Left cardiac atrium (tissue), 4 donors: ENCODE measurements around the gene VWA7. TPM values are rescaled to one million over a fixed set of nuclear protein-coding genes. Genes with fewer than 3 reads are reported as not detected.

Experiments used
- ATAC-seq, 2 donors: fragments of 200-7000 bp; cut with Tn5 transposase; one replicate each; pipeline ENCODE4 v1.9.1; 2020; ENCODE audit warnings: mild to moderate bottlenecking in 2 of 2, moderate library complexity in 2 of 2
- DNase-seq: peaks from one replicate; pipeline ENCODE4 v3.0.0-alpha.2; 2020
- intact Hi-C, 2 donors: fragments of 100-400 bp; cut with DNase I; formaldehyde crosslinking; loops; one replicate each; pipeline versions ENCODE4 v1.14.1 to v1.15.1; 2022 to 2023
- total RNA-seq, 2 donors: library from RNA; stranded (reverse); fragmentation: NEBNext Ultra II Directional; extraction: Animal tissue kit (Norgen Biotek cat#: 25700); gene quantifications; one replicate each; pipeline ENCODE4 v1.2.1, GENCODE V29; 2021
- donor health status: DM: no; HTN: yes; CAD: no.
- donor health status: DM: no; HTN: yes; CAD: no; lungs with severe emphysema.
- donor health status: DM: yes; HTN: yes; CAD: no.
- donor health status: Dilated cardiomyopathy.

Gene VWA7
- total RNA-seq, 2 donors from 2014 or later = 4.8 to 6.2 TPM

- intact Hi-C loops = no loop called here
- peak; percentile 36 for DNase-seq
- peak in 1 of 2 donors; percentile 2 for ATAC-seq
These were observed 53.0 kb downstream of the VWA7 start for GRCh38 chr6:31723980-31724691.

GRCh38 chr6:31723245-31723979 lies 53.7 kb downstream of the VWA7 start, which contains the start of gene MPIG6B:
TSS of gene MPIG6B (plus strand) at chr6:31723373. CDS start at chr6:31723384, 11 bp downstream.
- no peak for DNase-seq
- no peak for ATAC-seq
- intact Hi-C loops = no loop called here

GRCh38 chr6:31722173-31722572 lies 55.0 kb downstream of the VWA7 start:
- ATAC-seq = no peak

GRCh38 chr6:31721351-31722020 lies 55.6 kb downstream of the VWA7 start, which contains the start of gene LY6G6C:
TSS of gene LY6G6C (minus strand) at chr6:31721746. CDS start at chr6:31721679, 67 bp downstream.
- ATAC-seq = no peak
- no peak for DNase-seq
- intact Hi-C loops = no loop called here

More at GRCh38 chr6:31722173-31722572, 55.0 kb downstream of the VWA7 start:
- intact Hi-C loops = no loop called here
- DNase-seq = no peak

- no peak for DNase-seq
- no peak for ATAC-seq
- intact Hi-C loops = no loop called here
These were observed 56.8 kb downstream of the VWA7 start for GRCh38 chr6:31720196-31720770.

GRCh38 chr6:31719001-31719400 lies 58.1 kb downstream of the VWA7 start:
- DNase-seq (no peak), ATAC-seq (no peak)
- intact Hi-C loops = no loop called here

- intact Hi-C loops = no loop called here
- DNase-seq = no peak
- ATAC-seq = no peak
These were observed 58.9 kb downstream of the VWA7 start for GRCh38 chr6:31718265-31718664.

GRCh38 chr6:31717499-31718222 lies 59.5 kb downstream of the VWA7 start:
- ATAC-seq (no peak), DNase-seq (no peak)
- intact Hi-C loops = no loop called here

Other genes with a start within 250 kb of the VWA7 start
- gene MCCD1, start 248.4 kb downstream of the VWA7 start, total RNA-seq = not detected
- 100 to 1,000 TPM; 188 to 224 TPM for gene DDX39B, start 235.3 kb downstream of the VWA7 start, total RNA-seq
- 1 to 10 TPM; 1.9 to 2.7 TPM for gene ATP6V1G2, start 230.7 kb downstream of the VWA7 start, total RNA-seq
- gene NFKBIL1, start 229.7 kb downstream of the VWA7 start, total RNA-seq = 10 to 100 TPM; 12.9 to 14.8 TPM
- not detected for gene LTA, start 205.0 kb downstream of the VWA7 start, total RNA-seq
- under 1 TPM; 0.53 to 0.92 TPM for gene TNF, start 201.8 kb downstream of the VWA7 start, total RNA-seq
- 1 to 10 TPM in 1 of 2 donors, under 1 TPM in 1; 0.84 to 1.4 TPM for gene LTB, start 194.9 kb downstream of the VWA7 start, total RNA-seq
- gene LST1, start 191.1 kb downstream of the VWA7 start, total RNA-seq = 10 to 100 TPM in 1 of 2 donors, 1 to 10 TPM in 1; 9.4 to 16.0 TPM
- gene NCR3, start 184.3 kb downstream of the VWA7 start, total RNA-seq = under 1 TPM in 1 of 2 donors, not detected in 1; 0.47 TPM
- 10 to 100 TPM; 17.0 to 37.4 TPM for gene AIF1, start 162.1 kb downstream of the VWA7 start, total RNA-seq
- 100 to 1,000 TPM in 1 of 2 donors, 10 to 100 TPM in 1; 85.0 to 108 TPM for gene PRRC2A, start 156.6 kb downstream of the VWA7 start, total RNA-seq
- gene BAG6, start 124.7 kb downstream of the VWA7 start, total RNA-seq = 100 to 1,000 TPM; 206 to 294 TPM
- 1 to 10 TPM; 1.4 to 1.7 TPM for gene APOM, start 121.4 kb downstream of the VWA7 start, total RNA-seq
- 10 to 100 TPM; 17.5 to 20.1 TPM for gene C6orf47, start 116.5 kb downstream of the VWA7 start, total RNA-seq
- gene GPANK1, start 112.3 kb downstream of the VWA7 start, total RNA-seq = 10 to 100 TPM; 12.3 to 15.7 TPM
- gene CSNK2B, start 111.2 kb downstream of the VWA7 start, total RNA-seq = 100 to 1,000 TPM in 1 of 2 donors, 10 to 100 TPM in 1; 84.8 to 116 TPM
- 1 to 10 TPM; 3.2 to 8.8 TPM for gene LY6G5B, start 107.4 kb downstream of the VWA7 start, total RNA-seq
- 1 to 10 TPM; 2.2 to 2.5 TPM for gene LY6G5C, start 96.3 kb downstream of the VWA7 start, total RNA-seq
- gene ABHD16A, start 74.0 kb downstream of the VWA7 start, total RNA-seq = 10 to 100 TPM; 33.5 to 36.3 TPM
- gene LY6G6F, start 70.5 kb downstream of the VWA7 start, total RNA-seq = not detected
- gene LY6G6D, start 62.0 kb downstream of the VWA7 start, total RNA-seq = not detected
- gene LY6G6C, start 55.6 kb downstream of the VWA7 start, total RNA-seq = not detected
- under 1 TPM; 0.39 to 0.41 TPM for gene MPIG6B, start 54.0 kb downstream of the VWA7 start, total RNA-seq
- gene DDAH2, start 48.0 kb downstream of the VWA7 start, total RNA-seq = 10 to 100 TPM; 55.6 to 56.2 TPM
- gene CLIC1, start 40.8 kb downstream of the VWA7 start, total RNA-seq = 100 to 1,000 TPM; 151 to 196 TPM
- 1 to 10 TPM; 2.6 to 3.0 TPM for gene MSH5, start 37.3 kb downstream of the VWA7 start, total RNA-seq
- gene SAPCD1, start 14.7 kb downstream of the VWA7 start, total RNA-seq = under 1 TPM; 0.71 to 0.73 TPM
- gene VARS1, start 18.4 kb upstream of the VWA7 start, total RNA-seq = 10 to 100 TPM; 24.8 to 39.3 TPM
- gene LSM2, start 29.6 kb upstream of the VWA7 start, total RNA-seq = 10 to 100 TPM; 24.3 to 29.4 TPM
- 1 to 10 TPM; 1.1 to 2.6 TPM for gene HSPA1L, start 38.0 kb upstream of the VWA7 start, total RNA-seq
- gene HSPA1A, start 38.2 kb upstream of the VWA7 start, total RNA-seq = 100 to 1,000 TPM; 197 to 288 TPM
- gene HSPA1B, start 50.4 kb upstream of the VWA7 start, total RNA-seq = 100 to 1,000 TPM; 142 to 192 TPM
- gene NEU1, start 85.5 kb upstream of the VWA7 start, total RNA-seq = 10 to 100 TPM; 26.8 to 31.8 TPM
- not detected for gene SLC44A4, start 101.7 kb upstream of the VWA7 start, total RNA-seq
- gene EHMT2, start 120.4 kb upstream of the VWA7 start, total RNA-seq = 10 to 100 TPM; 12.9 to 20.2 TPM
- 1 to 10 TPM; 2.5 to 4.6 TPM for gene ZBTB12, start 124.8 kb upstream of the VWA7 start, total RNA-seq
- gene C2, start 150.4 kb upstream of the VWA7 start, total RNA-seq = 10 to 100 TPM; 12.3 to 30.0 TPM
- 100 to 1,000 TPM in 1 of 2 donors, 10 to 100 TPM in 1; 50.3 to 113 TPM for gene CFB, start 168.8 kb upstream of the VWA7 start, total RNA-seq
- gene NELFE, start 181.6 kb upstream of the VWA7 start, total RNA-seq = 10 to 100 TPM; 39.8 to 53.7 TPM
- gene SKIC2, start 181.8 kb upstream of the VWA7 start, total RNA-seq = 10 to 100 TPM; 36.8 to 45.1 TPM
- gene DXO, start 194.8 kb upstream of the VWA7 start, total RNA-seq = 10 to 100 TPM; 12.8 to 20.9 TPM
- 100 to 1,000 TPM; 199 to 206 TPM for gene C4A, start 204.7 kb upstream of the VWA7 start, total RNA-seq
- 100 to 1,000 TPM; 177 to 235 TPM for gene C4B, start 237.5 kb upstream of the VWA7 start, total RNA-seq